CMK (cell line): ENCODE measurements around the gene UBE2I.
"Not testable (repeated sequence)": the region's sequence is repeated elsewhere in the genome, so short reads cannot be mapped to it uniquely, and the experiment has no call there.

Experiments
- DNase-seq: peaks from one replicate; pipeline ENCODE4 v3.0.0-alpha.2; 2010; ENCODE audit warnings: low read depth

Gene UBE2I

DNA sequence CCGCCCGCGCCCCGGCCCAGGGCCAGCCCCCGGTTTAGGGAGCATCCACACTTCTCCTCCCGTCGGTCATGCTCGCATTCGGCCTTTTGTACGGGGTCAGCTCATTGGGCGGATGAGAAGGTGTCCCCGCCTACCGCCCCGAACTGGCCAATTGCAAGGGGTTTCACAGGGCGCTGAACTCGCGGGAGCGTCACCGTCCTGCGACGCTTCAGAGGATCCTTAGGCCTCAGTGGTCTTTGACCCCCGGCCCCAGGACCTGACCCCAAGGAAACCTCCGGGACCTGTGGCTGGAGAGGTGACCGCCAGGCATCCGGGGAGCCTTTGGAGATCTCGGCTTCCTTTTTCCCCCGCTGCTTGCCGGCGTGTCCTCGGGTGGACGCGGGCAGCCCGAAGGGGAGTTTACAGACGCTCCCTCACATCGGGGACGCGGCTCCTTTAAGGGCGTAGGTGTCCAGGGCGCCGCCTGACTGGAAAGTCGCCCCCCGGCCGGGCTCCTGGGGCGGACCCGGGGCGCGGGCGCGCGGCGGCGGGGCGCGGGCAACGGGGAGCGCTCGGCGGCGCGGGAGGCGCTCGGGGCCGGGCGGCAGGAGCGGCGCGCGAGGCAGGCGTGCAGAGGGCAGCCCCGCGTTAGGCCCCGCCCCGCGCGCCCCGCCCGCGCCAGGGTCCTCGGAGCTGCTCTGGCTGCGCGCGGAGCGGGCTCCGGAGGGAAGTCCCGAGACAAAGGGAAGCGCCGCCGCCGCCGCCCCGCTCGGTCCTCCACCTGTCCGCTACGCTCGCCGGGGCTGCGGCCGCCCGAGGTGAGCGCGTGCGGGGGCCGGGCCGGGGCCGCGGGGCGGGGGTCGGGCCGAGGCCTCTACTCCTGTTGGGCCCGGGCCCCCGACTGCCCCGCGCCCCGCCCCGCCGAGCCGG, at the start of gene UBE2I:
TSS of gene UBE2I (plus strand) at position 660 of the 909 bp plus-strand sequence. CDS start 4,395 bp downstream, outside the sequence.
- DNase-seq: peak; percentile 92

- DNase-seq: no peak
These were observed 49.7 kb upstream of the UBE2I start for GRCh38 chr16:1259760-1260068.

GRCh38 chr16:1260101-1260680, 49.2 kb upstream of the UBE2I start:
- DNase-seq: no peak

GRCh38 chr16:1261131-1261892, 48.1 kb upstream of the UBE2I start:
- DNase-seq: no peak

- no peak for DNase-seq
These were observed 47.1 kb upstream of the UBE2I start for GRCh38 chr16:1262210-1262845.

DNA sequence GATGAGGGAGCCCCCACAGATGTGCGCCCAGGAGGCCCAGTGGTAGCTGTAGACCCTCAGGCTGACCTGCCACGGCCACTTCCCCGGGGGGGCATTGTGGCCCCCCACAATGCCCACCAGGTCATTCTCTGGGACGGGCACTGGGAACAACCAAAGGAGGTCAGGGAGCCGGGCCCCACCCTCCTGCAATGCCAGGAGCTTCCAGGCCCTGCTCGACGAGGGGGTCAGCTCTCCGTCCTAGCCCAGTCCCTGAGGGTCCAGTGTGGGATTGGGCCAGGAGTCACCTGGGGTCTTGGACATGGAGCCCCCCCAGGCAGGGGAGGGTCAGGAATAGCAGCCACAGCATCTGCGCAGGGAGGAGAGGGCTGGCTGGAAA, 46.6 kb upstream of the UBE2I start:
- DNase-seq: no peak

DNA sequence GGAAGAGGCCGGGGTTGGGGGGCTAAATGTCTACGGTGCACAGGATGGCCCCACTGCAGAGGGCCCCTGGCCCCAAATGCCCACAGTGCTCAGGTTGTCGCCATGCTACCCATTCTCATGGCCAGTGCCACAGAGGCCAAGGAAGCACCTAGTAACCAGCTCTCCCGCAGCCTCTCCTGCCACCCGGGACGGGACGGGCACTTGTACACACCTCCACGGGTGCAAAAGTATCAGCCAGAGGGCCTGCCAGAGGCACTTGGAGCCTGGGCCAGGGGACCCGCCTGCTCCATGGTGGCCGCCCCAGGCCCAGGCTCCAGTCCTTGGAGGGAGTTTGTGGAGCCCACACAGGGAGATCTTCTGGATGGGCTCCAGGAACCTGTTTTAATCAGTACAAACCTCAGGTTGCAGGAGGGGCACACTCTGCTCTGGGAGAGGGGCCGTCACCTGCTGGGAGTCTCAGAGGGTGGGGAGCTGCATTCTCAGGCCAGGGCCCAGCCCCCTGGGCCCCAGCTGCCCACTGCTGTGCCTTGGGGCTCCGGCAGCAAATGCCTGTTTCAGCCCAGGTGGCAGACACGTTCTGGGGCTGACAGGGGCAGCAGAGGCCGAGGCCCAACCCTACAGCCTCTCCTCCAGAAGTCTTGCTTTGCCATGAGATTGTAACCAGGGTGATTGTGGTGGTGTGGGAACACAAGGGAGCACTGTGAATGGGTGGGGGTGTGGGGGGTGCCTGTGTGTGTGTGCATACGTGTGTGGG, 45.7 kb upstream of the UBE2I start:
- no peak for DNase-seq

DNA sequence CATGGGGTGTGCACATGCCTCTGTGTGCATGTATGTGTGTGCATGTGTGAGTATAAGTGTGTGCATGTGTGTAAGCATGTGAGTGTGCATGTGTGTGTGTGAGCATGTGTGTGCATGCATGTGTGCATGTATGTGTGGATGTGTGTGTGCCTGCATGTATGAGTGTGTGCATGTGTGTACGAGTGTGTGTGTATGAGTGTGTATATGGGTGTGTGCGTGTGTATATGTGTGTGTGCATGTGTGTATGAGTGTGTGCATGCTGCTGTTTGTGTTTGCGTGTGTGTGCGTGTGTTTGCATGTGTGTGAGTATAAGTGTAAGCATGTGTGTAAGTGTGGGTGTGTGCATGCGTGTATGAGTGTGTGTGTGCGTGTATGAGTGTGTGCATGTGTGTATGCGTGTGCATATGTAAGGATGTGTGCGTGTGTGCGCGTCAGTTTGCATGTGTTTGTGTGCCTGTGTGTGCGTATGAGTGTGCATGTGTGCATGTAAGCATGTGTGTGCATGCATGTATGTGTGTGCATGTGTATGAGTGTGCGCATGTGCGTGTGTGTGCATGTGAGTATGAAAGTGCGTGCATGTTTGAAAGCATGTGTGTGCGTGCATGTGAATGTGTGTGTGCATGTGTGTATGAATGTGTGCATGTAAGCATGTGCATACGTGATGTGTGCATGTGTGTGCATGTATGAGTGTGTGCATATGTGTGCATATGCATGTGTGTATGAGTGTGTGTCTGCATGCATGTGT, 44.9 kb upstream of the UBE2I start:
- no peak for DNase-seq

DNA sequence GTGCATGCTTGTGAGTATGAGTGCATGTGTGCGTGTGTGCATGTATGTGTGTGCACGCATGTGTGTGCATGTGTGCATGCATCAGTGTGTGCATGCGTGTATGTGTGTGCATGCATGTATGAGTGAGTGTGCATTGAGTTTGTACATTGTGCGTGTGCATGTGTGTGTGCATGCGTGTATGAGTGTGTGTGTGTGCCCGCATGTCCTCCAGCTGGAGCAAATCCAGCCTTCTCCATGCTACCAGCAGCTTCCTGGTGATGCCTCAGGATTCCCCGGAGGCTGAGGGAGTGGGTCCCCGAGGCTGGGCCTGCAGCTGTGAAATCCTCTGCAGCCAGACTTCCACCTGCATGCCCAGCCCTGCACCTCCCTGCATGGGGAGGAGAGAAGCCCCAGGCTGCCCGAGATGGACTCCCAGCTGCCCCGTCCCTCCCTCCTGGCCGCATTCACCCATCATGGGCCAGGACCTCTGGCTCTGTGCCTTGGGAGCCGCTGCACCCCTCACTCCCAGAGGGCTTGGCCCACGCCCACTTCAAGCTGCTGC, 44.3 kb upstream of the UBE2I start:
- no peak for DNase-seq

GRCh38 chr16:1265826-1266225, 43.6 kb upstream of the UBE2I start:
- DNase-seq: no peak

DNA sequence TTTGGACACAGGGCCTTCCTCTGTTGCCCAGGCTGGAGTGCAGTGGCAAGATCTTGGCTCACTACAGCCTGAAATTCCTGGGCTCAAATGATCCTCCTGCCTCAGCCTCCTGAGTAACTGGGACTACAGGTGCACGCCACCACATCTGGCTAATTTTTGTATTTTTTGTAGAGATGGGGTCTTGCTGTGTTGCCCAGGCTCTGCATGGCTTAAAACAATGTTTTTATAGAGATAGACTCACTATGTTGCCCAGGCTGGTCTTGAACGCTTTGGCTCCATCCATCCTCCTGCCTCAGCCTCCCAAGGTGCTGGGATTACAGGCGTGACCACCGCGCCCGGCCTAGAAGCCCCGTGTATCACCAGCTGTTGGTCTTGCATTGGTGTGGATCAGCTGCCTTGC, 40.0 kb upstream of the UBE2I start:
- not testable (repeated sequence) for DNase-seq

DNA sequence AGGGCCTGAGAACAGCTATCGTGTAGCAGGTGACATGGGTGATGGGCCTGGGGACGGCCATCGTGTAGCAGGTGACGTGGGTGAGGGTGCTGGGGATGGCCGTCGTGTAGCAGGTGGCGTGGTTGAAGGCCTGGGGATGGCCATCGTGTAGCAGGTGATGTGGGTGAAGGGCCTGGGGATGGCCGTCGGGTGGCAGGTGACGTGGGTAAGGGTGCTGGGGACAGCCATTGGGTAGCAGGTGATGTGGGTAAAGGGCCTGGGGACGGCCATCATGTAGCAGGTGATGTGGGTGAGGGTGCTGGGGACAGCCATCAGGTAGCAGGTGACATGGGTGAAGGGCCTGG, 38.1 kb upstream of the UBE2I start:
- no peak for DNase-seq

GRCh38 chr16:1271724-1272413, 37.6 kb upstream of the UBE2I start:
- DNase-seq: not testable (repeated sequence)

DNA sequence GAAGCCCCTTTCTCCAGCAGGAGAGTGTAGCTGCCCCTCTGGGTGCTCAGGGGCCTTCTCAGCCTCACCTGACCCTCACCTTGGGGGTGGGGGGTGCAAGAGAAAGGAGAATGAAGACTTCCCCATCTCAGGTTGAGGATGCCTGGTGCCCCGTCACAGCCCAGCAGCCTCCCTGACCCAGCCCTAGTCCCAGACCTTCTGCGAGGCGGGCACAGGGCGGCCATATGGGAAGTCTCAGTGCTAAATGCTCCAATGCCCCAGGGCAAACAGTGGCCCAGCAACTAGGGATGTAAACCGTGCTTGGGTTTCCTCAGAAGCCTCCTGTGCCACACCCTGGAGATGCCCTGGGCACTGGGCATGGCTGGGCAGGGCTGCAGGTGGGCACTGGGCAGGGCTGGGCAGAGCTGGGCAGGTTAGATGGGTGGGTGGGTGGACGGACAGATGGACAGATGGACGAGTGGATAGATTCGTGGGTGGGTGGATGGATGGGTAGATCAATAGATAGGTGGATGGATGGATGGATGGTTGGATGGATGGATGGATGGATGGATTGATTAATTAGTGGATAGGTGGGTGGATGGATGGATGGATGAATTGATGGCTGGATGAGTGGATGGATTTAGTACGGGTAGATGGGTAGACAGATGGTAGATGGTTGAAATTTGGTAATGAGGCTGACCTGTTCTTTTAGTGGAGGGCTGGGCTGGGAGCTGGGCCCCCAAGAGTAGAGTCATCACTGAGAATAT, 36.8 kb upstream of the UBE2I start:
- no peak for DNase-seq

DNA sequence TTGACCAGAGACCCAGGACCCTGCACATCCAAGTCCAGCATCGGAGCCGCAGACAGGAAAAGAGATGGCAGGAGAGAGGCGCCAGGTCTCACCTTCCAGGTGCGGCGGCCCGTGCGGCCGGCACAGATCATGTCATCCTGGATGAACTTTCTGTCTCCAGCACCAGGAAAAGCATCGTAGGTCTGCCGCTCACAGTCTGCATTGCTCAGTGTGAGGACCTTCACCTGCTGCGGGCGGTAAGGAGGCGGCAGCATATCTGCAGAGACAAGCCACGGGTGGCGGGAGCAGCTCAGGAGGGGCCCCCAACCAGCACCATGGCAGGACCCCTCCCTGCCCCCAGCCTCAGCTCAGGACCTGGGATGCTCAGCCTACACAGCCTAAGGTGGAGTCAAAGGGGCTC, 35.6 kb upstream of the UBE2I start:
- DNase-seq: no peak

DNA sequence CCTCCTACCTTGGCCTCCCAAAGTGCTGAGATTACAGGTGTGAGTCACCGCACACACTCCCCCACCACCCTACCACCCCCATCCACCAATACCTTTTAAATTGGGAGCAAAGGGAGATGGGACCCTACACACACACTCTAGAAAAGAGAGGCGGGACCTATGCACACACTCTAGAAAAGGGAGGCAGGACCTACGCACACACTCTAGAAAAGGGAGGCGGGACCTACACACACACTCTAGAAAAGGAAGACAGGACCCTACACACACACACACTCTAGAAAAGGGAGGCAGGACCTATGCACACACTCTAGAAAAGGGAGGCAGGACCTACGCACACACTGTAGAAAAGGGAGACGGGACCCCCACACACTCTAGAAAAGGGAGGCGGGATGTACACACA, 34.7 kb upstream of the UBE2I start:
- no peak for DNase-seq

GRCh38 chr16:1275791-1276579, 33.5 kb upstream of the UBE2I start:
- DNase-seq: no peak

- DNase-seq: no peak
These were observed 32.9 kb upstream of the UBE2I start for GRCh38 chr16:1276580-1276878.

DNA sequence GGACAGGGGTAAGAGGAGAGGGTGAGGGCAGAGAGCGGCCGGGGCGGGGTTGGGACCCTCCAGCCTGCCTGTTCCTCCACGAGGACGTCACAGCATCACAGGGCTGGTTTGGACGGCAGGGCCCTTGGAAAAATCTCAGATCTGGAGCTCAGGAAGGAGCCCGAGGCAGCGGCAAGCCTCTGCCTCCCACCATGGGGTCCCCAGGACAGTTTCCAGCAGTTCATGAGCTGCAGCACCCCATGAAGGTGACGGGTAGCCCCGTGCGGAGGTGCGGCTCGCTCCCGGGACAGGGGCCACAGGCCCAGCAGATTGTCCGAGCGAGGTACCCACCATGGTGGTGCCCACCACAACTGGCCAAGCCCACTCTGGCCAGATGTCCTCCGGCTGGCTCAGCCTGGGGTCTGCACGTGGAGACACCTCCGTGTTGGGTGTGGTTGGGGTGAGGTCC, 32.3 kb upstream of the UBE2I start:
- DNase-seq: no peak
